Measurements from ENCODE around the gene PAFAH1B2. TPM values are rescaled to one million over a fixed set of nuclear protein-coding genes. Genes with fewer than 3 reads are reported as not detected.
A peak's percentile ranks its signal among the peaks of the same experiment; 100 is the strongest.

PAFAH1B2 gene
- total and polyA plus RNA-seq, 7 donors: 13.0 to 46.3 (median 30.8) TPM

DNA sequence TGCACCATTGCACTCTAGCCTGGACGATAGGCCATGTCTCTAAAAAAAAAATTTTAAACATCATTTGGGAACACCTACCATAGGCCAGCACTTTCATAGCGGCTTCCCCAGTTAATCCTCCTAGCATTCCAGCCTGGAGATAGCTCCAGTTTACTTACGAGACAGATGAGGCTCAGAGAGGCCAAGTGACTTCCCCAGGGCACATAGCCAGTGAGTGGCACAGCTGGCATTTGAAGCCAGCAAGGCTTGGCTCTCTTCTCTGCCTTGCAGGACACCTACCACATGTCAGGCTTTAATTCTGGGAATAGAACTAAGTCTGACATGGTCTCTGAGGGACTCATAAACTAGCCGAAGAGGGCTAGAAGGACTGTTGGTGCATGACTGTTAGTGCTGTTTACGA, 50.2 kb downstream of the PAFAH1B2 start:
- intact Hi-C loops (cut with DNase I): no loop called here
- H3K4me1 ChIP-seq: no peaks in the 10 kb centered on the region
- peaks cover 0 to 64% of the 10 kb centered on the region in 2 donors for H3K36me3 ChIP-seq (ENCODE audit: insufficient read depth in 1 of 2, low read depth in 1 of 2)
- no peaks in the 10 kb centered on the region for H3K27me3 ChIP-seq (ENCODE audit: insufficient read depth in 3 of 3, low read length in 2 of 3)
- ATAC-seq (peak; percentile 36 to 85 (median 54)), DNase-seq (peak in 1 of 2 donors; percentile 56)
- no peak overlapping the region for H3K27ac ChIP-seq
- 31 to 62% (median 32%) methylated on average over 5 of the region's 5 CpGs for WGBS, 3 donors
- no peaks in the 10 kb centered on the region for H3K9me3 ChIP-seq
- TF ChIP-seq, protein P1, sequence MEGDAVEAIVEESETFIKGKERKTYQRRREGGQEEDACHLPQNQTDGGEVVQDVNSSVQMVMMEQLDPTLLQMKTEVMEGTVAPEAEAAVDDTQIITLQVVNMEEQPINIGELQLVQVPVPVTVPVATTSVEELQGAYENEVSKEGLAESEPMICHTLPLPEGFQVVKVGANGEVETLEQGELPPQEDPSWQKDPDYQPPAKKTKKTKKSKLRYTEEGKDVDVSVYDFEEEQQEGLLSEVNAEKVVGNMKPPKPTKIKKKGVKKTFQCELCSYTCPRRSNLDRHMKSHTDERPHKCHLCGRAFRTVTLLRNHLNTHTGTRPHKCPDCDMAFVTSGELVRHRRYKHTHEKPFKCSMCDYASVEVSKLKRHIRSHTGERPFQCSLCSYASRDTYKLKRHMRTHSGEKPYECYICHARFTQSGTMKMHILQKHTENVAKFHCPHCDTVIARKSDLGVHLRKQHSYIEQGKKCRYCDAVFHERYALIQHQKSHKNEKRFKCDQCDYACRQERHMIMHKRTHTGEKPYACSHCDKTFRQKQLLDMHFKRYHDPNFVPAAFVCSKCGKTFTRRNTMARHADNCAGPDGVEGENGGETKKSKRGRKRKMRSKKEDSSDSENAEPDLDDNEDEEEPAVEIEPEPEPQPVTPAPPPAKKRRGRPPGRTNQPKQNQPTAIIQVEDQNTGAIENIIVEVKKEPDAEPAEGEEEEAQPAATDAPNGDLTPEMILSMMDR (IDR thresholded peaks at IDR 0.05): no peak
- no peak overlapping the region for H3K4me3 ChIP-seq

DNA sequence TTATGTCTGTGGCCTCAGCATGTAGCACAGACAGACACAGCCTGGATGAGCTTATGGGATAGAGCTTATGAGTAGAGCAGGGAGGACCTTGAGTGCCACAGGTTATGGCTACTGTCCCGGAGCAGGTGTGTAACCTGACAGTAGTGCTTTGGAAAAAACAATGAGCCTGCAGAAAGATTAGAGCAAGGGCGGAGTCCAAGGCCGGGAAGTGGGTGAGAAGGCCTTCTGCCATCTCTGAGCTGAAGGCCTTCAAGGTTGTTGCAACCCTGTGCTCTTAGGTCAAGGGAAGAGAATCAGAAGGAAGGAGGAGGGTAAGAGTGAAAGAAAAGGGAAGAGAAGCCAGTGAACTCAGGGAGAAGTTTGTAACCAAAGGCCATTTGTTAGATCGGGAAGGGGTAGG, 51.2 kb downstream of the PAFAH1B2 start:
- TF ChIP-seq, protein P1 (IDR thresholded peaks at IDR 0.05): no peak
- ATAC-seq (no peak), DNase-seq (no peak)
- Histone ChIP-seq H3K4me1 (no peaks in the 10 kb centered on the region), H3K27ac (no peak overlapping the region), H3K4me3 (no peak overlapping the region), H3K9me3 (no peaks in the 10 kb centered on the region), H3K36me3 (ENCODE audit: insufficient read depth in 1 of 2, low read depth in 1 of 2) (peaks cover 0 to 55% of the 10 kb centered on the region in 2 donors), H3K27me3 (ENCODE audit: insufficient read depth in 3 of 3, low read length in 2 of 3) (no peaks in the 10 kb centered on the region)
- WGBS, 3 donors: 91 to 97% (median 91%) methylated on average over 4 of the region's 4 CpGs
- intact Hi-C loops (cut with DNase I): no loop called here

DNA sequence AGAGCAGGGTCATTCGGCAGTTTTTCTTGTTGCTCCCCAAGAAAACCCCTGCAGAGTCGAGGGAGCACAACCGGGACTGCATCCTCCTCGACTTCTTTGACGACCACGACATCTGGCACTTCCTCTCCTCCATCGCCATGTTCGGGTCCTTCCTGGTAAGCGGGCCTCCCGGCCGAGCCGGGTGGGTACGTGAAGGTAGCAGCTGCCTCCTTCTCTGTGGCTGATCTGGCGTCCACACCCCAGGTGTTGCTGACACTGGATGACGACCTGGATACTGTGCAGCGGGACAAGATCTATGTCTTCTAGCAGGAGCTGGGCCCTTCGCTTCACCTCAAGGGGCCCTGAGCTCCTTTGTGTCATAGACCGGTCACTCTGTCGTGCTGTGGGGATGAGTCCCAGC, 51.7 kb downstream of the PAFAH1B2 start:
- TF ChIP-seq, protein P1 (IDR thresholded peaks at IDR 0.05): no peak
- no peak overlapping the region for H3K4me3 ChIP-seq
- intact Hi-C loops (cut with DNase I): no loop called here
- no peak overlapping the region for H3K27ac ChIP-seq
- 90 to 92% (median 92%) methylated on average over 19 of the region's 19 CpGs for WGBS, 3 donors
- H3K9me3 ChIP-seq: no peaks in the 10 kb centered on the region
- DNase-seq: peak in 1 of 2 donors; percentile 38
- H3K27me3 ChIP-seq (ENCODE audit: insufficient read depth in 3 of 3, low read length in 2 of 3): no peaks in the 10 kb centered on the region
- H3K4me1 ChIP-seq: no peaks in the 10 kb centered on the region
- H3K36me3 ChIP-seq (ENCODE audit: insufficient read depth in 1 of 2, low read depth in 1 of 2): peaks cover 0 to 51% of the 10 kb centered on the region in 2 donors
- no peak for ATAC-seq

DNA sequence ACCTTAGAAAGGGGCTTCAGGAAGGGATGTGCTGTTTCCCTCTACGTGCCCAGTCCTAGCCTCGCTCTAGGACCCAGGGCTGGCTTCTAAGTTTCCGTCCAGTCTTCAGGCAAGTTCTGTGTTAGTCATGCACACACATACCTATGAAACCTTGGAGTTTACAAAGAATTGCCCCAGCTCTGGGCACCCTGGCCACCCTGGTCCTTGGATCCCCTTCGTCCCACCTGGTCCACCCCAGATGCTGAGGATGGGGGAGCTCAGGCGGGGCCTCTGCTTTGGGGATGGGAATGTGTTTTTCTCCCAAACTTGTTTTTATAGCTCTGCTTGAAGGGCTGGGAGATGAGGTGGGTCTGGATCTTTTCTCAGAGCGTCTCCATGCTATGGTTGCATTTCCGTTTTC, 52.9 kb downstream of the PAFAH1B2 start:
- no peaks in the 10 kb centered on the region for H3K27me3 ChIP-seq (ENCODE audit: insufficient read depth in 3 of 3, low read length in 2 of 3)
- ATAC-seq (no peak), DNase-seq (peak in 1 of 2 donors; percentile 26)
- H3K27ac ChIP-seq: no peak overlapping the region
- H3K9me3 ChIP-seq: no peaks in the 10 kb centered on the region
- TF ChIP-seq, protein P1 (IDR thresholded peaks at IDR 0.05): no peak
- H3K4me1 ChIP-seq: no peaks in the 10 kb centered on the region
- H3K36me3 ChIP-seq (ENCODE audit: insufficient read depth in 1 of 2, low read depth in 1 of 2): peaks cover 0 to 38% of the 10 kb centered on the region in 2 donors
- intact Hi-C loops (cut with DNase I): no loop called here
- 95 to 97% (median 96%) methylated on average over 7 of the region's 7 CpGs for WGBS, 3 donors
- no peak overlapping the region for H3K4me3 ChIP-seq

Measured in psoas muscle (tissue), 8 donors.